ENCODE results near the gene PDLIM1.

DNA sequence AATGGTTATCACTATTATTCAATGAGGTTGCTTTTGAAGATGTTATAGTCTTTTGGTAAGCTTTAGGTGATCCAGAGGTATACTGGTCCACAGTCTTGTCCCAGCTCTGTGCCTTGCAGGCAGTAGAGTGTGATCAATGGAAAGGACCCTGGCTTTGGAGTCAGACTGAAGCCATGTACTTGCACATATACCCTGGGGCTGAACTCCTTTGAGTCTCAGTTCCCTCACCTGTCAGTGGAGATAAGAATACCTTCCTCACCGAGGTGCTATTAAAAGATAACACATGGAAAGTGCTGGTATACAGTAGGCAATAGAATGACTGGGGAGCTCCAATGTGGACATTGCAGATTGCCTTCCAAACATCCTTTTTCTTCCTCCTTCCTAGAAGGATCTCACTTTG, 16.0 kb upstream of the PDLIM1 start:
- TF ChIP-seq, protein P1, sequence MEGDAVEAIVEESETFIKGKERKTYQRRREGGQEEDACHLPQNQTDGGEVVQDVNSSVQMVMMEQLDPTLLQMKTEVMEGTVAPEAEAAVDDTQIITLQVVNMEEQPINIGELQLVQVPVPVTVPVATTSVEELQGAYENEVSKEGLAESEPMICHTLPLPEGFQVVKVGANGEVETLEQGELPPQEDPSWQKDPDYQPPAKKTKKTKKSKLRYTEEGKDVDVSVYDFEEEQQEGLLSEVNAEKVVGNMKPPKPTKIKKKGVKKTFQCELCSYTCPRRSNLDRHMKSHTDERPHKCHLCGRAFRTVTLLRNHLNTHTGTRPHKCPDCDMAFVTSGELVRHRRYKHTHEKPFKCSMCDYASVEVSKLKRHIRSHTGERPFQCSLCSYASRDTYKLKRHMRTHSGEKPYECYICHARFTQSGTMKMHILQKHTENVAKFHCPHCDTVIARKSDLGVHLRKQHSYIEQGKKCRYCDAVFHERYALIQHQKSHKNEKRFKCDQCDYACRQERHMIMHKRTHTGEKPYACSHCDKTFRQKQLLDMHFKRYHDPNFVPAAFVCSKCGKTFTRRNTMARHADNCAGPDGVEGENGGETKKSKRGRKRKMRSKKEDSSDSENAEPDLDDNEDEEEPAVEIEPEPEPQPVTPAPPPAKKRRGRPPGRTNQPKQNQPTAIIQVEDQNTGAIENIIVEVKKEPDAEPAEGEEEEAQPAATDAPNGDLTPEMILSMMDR (IDR thresholded peaks at IDR 0.05): no peak
- TF ChIP-seq ZFX (IDR thresholded peaks at IDR 0.05; ENCODE audit: borderline replicate concordance): no peak
